Spleen (tissue), 7 donors: ENCODE data around the gene HRH3.

Experiments
- POLR2A ChIP-seq, 3 donors: fragments of 450-650 bp; IDR thresholded peaks; one replicate each; pipeline ENCODE4 v1.5.1; 2017; ENCODE audit warnings: antibody characterized with exemption in 3 of 3, mild to moderate bottlenecking in 1 of 3
- TF ChIP-seq, protein P1 (sequence below), 11 experiments: fragments of 200-600 bp in 7 of 11; fragments of 450-650 bp in 4 of 11; sonication (generic) in 4 of 11; IDR thresholded peaks in 8 of 11; conservative IDR thresholded peaks in 3 of 11; 1 replicate in 7 of 11; 2 replicates in 4 of 11; pipeline versions ENCODE4 v1.4.0 to v1.8.0; 2016 to 2021; ENCODE audit warnings: antibody characterized with exemption in 11 of 11, inconsistent platforms in 4 of 11, mild to moderate bottlenecking in 1 of 11
- donor health status: DM: no; HTN: no; CAD: no; lungs with moderate emphysema.
- donor health status: DM: no; HTN: no; CAD: no.
- donor health status: DM: no; HTN: no; CAD: no.

DNA sequence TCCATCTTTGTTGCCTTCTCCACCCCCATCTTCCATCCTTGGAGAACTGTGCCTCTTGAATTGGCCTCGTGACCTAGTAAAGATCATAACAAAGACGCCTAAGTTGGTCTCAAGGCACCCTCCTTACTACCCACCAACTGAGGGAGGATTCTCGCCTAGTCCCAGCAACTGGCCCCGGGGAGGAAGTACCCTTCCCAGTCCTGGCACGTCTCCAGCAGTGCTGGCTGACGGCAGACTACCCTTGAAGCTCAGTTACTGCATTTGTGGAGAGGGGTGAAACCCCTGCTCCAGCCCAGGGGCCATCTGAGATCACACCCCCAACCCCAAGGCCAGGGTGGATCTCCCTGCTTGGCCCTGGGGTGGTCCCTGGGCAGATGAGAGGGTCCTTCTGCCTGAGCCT is 16.1 kb upstream of the HRH3 start:
- TF ChIP-seq, protein P1, sequence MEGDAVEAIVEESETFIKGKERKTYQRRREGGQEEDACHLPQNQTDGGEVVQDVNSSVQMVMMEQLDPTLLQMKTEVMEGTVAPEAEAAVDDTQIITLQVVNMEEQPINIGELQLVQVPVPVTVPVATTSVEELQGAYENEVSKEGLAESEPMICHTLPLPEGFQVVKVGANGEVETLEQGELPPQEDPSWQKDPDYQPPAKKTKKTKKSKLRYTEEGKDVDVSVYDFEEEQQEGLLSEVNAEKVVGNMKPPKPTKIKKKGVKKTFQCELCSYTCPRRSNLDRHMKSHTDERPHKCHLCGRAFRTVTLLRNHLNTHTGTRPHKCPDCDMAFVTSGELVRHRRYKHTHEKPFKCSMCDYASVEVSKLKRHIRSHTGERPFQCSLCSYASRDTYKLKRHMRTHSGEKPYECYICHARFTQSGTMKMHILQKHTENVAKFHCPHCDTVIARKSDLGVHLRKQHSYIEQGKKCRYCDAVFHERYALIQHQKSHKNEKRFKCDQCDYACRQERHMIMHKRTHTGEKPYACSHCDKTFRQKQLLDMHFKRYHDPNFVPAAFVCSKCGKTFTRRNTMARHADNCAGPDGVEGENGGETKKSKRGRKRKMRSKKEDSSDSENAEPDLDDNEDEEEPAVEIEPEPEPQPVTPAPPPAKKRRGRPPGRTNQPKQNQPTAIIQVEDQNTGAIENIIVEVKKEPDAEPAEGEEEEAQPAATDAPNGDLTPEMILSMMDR (IDR thresholded peaks at IDR 0.05 in 8 of 11, conservative IDR thresholded peaks at IDR 0.05 in 3 of 11) = no peak
- no peak for TF ChIP-seq POLR2A (IDR thresholded peaks at IDR 0.05)
